Measurements from ENCODE around the gene LCLAT1.
"Not testable (repeated sequence)": the region's sequence is repeated elsewhere in the genome, so short reads cannot be mapped to it uniquely, and the experiment has no call there.

Gene LCLAT1

DNA sequence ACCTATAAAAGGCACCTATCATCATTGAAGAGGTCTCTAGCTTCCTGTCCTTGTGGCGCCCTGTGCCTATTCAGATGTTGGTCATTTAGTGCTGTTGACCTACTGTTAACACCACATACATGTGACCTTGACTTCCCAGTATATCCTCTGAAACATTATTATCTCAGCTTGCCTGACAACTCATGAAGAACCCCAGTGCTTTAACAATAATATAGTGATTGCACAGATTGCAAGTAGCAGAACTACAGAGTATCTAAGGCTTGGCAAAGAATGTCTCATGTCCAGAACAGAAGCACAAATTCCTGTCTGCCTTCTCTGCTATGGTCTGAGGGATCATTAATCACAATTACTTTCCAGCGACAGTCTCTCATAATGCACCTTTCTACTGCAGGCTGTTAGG lies 165.3 kb downstream of the LCLAT1 start:
- DNase-seq, result peak; percentile 17

DNA sequence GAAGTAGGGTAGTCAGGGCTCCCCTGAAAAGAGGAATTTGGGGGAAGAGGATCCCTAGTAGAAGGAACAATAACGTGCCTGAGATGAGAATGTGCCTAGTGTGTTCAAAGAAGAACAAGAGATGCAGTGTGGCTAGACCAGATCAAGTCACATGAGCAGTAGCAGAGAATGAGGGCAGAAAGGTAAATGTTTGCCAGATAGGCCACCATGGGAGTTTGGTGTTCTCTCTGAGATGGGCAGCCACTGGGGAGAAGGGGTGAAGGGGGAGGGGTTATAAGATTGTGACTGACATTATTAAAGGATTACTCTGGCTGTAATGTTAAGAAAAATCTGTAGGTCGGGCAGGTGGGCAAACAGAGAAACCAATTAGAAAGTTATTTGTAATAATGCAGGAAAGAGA lies 166.0 kb downstream of the LCLAT1 start:
- DNase-seq, result no peak

- DNase-seq, result not testable (repeated sequence)
Measured at GRCh38 chr2:30614227-30614626, 167.2 kb downstream of the LCLAT1 start.

DNA sequence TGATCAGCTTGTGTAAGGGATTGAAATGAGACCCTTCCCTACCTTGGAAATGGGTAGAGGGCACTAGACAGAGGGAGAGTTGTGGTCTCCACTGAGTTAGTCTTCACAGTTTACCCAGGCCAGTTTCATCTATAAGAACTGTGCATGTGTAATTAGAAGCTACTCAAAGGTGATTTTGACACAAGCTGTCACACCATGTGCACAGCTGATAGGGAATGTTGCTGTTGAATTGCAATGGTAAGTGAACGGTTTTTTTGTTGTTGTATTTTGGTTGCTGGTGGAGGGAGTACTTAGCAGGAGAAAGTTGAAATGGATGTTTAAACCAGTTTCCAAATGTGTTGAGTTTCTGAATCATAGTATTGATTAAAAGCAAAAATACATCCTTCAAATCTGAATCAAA lies 168.9 kb downstream of the LCLAT1 start:
- DNase-seq, result no peak

DNA sequence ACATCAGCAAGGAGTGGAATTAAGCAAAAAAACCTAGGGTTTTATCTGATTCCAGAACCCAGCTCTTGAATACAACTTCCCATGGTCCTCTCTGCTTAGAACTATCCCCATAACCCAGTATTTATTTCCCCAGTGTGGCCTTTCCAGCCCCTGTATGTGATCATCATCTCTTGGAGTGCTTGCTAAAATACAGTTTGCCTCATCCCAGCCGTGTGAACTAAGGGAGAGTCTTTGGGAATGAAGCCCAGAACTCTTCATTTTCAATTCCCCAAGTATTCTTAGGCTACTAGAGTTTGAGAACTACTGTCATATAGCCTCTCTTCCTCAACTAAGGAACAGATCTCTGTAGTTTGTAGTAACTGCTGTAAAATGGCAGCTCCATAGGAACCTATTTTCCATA lies 173.1 kb downstream of the LCLAT1 start:
- no peak for DNase-seq

- no peak for DNase-seq
Measured at GRCh38 chr2:30621836-30622235, 174.8 kb downstream of the LCLAT1 start.

- DNase-seq, result no peak
Measured at GRCh38 chr2:30622452-30622851, 175.4 kb downstream of the LCLAT1 start.

DNA sequence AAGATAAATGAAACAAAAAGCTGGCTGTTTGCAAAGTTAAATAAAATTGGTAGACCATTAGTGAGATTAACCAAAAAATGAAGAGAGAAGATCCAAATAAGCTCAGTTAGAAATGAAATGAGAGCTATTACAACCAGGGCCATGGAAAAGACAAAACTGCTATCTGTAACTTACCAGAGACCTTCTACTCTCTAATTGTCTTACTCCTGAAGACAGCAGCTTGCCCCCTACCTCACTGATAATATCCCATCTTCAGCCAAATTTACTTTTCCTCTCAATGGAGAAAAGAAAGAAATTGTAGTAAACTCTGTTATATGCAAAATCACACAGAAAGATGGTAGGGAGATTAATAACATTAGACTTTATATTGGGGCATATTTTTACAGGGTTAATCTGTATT lies 178.2 kb downstream of the LCLAT1 start:
- DNase-seq, result no peak

DNA sequence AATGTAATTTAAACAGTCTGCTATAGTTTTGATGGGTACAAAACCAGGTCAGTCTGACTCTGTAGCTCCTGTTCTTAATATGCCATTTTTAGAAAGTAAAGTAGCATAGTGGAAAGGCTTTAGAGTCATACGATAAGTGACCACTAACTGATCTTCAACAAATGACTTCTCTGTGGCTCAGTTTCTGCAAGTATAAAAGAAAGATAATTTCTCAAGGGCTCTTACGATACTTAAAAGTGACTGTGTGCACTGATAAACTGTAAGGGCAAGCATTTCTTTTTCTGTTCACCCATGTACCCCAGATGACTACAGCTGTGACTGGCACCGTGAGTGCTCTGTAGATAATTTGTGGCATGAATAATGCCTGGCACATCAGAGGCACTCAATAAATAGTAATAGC lies 178.7 kb downstream of the LCLAT1 start:
- no peak for DNase-seq

DNA sequence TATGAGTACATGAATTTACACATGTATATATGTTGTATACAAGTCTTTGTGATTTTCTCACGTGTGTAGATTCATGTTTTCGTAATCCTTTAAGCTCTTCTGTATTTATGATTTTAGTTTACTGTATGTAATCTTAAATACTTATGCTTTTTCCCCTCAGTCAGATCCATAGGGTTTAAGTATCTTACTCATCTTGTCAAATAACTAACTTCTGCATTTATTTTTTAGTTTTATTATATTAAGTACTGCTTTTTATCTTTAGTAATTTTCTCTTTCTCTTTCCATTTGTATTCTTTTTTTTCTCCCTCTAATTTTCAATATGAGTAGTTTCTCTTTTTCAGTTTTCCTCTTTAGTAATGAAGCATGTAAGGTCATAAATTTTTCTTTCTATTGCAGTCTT lies 179.4 kb downstream of the LCLAT1 start:
- DNase-seq, result no peak

DNA sequence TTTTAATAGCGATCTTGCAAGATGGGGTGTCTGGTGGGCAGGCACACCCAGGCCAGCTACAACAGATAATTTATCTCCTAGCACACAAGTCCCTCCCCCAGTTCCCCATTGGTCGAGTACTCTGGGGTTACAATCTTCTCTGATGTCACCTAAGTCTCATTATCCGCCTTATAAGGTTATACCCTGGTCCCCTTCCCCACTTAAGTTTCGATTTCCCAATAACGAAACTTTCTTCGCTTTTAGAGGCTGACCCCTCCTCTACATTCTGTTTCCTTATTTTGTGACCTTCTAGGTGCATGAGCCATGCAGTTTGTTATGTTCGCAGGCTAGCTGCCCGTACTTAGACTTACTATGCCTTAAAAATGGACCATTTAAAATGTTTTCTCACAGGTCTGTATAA lies 180.1 kb downstream of the LCLAT1 start:
- DNase-seq, result no peak

- no peak for DNase-seq
Measured at GRCh38 chr2:30628341-30628740, 181.3 kb downstream of the LCLAT1 start.

DNA sequence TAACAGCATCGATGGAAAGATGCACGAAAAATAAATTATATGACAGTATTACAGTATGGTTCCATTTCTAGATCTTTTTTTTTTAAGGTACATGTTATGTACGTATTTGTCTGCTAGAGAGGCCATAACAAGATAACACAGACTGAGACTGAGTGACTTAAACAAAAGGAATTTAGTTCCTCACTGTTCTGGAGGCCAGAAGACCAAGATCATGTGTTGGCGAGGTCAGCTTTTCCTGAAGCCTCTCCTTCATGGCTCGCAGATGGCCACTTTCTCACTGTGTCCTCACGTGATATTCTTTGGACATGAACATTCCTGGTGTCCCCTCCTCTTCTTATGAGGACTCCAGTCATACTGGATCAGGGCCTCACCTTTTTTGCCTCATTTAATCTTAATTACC lies 182.8 kb downstream of the LCLAT1 start:
- DNase-seq, result no peak

DNA sequence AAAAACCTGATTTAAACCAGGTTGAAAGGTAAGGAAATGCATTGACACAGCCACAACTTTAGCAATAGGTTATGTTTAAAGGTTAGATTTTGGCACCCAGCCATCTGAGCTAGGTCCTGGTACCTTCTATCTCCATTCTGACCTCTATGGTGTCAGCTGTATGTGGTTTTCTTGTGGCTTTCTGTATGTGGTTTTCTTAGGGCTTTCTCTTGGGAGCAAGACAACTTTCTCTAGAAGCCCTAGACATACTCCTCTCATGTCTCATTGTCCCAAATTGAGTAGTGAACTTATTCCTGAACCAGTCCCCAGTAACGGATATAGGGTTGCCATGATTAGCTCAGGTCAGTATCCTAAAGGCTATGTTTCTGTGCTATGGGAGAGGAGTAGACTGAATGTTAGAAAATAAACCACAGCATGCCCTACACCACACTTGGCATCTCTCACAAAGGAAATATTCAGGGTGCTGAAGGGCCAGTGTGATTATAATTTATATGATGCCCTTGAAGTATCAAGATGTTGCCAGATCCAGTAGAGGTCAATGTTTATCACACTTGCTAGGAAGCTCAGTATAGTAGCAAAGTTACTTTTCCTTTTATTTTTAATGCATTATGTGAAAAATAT lies 184.1 kb downstream of the LCLAT1 start:
- DNase-seq, result no peak

DNA sequence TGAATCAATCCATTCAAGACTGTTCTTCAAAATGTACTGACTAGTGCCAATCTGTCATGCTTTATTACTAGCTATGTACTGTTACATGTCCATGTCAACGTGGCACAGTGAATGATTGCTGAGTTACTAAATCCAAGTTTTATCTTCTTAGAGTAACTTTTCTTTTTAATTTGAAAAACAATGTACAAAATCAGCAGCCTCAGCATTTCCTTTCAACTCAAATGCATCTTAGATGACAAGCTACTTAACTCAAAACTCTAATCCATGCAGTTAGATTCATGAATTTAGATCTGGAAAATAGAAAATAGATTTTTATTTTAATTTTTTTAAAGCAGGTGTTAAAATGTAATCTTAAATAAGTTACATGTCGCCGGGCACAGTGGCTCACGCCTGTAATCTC lies 186.0 kb downstream of the LCLAT1 start:
- no peak for DNase-seq

DNA sequence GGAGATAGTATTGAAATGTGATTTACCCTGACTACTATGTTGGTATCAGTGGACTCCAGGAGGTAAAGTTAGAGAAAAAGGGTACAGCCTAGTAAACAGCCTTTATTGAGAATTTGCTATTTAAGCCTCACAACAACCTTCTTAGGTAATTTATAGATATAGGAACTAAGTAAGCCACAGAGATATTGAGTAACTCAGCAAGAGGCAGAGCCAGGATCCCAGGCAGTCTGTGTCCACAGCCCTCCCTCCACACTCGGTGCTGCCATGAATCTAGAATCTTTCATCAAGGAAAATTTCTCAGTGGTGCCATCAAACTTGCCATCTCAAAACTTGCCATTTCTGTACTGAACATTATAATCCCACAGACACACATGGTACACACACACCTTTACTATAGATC lies 189.3 kb downstream of the LCLAT1 start:
- no peak for DNase-seq

DNA sequence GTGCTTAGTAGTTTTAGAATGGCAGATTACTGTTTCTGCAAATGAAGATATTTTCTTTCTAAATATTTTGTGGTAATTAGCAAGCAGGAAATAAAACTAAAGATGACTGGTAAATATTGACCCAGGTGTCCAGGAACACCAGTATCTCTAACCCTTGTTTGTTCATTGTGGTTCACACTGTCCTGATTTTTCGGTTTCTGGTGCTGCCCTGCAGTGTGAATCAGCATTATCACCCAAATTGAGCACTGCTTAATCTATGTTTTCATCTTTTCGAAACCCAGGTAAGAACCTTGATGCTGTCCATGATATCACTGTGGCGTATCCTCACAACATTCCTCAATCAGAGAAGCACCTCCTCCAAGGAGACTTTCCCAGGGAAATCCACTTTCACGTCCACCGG lies 192.8 kb downstream of the LCLAT1 start:
- DNase-seq, result no peak

DNA sequence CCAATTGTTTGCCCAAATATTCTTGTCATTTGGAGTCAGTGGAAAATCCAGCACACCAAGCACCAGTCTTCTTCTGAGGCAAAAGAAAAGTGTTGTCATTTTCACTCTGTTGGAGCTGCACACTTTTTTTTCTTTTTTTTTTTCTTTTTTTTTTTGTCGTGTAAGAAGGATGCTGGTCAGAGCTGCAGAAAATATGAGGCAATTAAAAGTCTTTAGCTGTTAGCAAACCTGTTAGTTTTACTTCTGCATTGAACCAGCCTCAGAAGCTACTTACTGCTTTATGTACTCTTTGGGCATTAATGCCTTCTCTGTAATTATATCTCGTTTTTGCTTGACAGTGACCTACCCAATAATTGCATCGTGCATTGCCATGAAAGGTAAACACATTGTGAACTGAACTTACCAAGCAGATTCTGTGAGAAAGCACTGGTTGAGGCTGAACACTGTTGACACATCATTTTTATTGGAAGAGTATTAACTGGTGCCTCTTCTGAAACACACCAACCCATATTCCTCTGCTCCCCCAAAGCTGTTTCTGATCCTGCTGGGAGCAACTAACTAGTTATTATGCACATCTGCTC lies 194.8 kb downstream of the LCLAT1 start:
- DNase-seq, result no peak

GRCh38 chr2:30643013-30643412 lies 196.0 kb downstream of the LCLAT1 start:
- DNase-seq, result not testable (repeated sequence)

DNA sequence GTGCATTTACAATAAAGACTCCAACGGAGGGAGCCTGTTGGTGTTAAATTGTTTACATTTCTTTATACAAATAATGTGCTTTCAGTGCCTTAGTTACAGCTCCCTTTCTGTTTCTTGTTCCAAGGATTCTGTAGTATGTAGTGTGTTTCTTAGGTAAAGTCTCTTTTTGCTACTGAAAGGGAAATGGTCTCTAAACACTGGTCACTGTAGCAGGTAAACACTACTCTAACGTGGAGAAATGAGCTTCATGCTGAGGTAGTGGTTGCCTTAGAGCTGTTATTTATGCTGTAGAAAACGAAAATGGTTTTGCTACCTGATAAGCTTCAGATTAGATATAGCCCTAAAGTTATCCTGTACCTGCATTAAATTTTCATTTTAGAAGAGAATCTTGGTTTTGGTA lies 196.6 kb downstream of the LCLAT1 start:
- DNase-seq, result no peak

DNA sequence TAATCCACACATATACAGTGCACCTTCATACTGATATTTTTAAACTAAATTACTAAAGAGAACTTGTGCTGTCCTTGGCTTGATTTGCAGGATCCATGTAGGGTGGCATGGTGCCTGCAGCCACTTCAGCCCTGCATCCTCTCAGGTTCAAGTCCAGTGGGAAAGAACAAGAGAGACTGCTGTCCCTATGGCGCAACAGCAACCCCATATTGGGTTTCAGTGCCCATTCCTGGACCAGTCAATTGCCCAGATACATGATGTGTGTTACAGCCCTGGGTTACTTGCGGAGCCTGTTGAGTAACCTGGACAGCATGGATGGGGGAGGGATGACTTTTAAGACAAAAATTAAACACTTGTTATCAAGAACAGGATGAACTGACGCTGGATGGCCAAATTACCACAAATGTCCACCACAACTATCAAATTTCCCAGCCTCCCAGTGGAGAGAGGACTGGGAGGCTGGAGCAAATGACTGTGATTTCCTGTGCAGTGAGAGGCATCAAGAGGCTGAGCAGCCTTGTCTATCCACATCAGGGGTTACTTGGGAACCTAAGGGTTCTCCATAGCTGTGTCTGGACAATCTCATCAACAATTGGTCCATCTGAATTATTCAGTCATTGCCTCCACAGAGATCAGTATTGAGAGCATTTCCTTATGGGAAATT lies 198.2 kb downstream of the LCLAT1 start:
- DNase-seq, result no peak

- no peak for DNase-seq
Measured at GRCh38 chr2:30645745-30646119, 198.7 kb downstream of the LCLAT1 start.

DNA sequence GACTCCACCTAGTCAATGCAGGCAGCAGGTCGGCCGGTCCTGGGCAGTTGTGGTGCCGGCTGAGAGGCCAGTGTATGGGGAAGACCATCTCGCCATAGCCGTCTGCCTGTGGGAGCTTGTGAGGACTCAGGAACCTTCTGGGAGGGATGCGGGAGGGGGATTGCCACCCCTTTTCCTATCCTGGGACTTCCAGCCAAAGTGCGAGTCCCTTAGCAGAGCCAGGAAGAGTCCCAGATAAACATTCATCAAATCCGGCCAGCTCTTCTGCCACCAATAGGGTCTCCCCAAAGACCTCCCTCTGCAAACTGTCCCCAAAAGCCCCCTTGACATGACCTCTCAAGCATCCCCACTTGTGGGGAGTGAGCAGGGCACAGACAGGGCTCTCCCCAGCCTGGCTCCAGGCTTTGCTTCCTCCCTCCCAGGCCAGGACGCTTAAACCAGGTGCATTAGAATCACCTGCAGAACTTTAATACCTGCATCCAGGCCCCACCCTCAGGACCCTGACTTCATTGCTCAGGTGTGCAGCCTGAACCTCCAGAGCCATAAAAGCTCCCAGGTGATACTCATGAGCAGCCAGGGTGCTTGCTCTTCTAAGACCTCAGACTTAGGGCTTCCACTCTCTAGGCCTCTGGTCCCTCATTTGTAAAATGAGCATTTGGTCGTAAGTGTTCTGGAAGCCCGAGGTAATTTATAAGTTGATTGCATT lies 200.9 kb downstream of the LCLAT1 start:
- DNase-seq, result no peak

- DNase-seq, result no peak
Measured at GRCh38 chr2:30649278-30649677, 202.2 kb downstream of the LCLAT1 start.
